ENCODE measurements around the gene RAE1.
"Not testable (repeated sequence)": the region's sequence is repeated elsewhere in the genome, so short reads cannot be mapped to it uniquely, and the experiment has no call there.

RAE1 gene

GRCh38 chr20:57414867-57415592 is 64.0 kb downstream of the RAE1 start:
- no peak for DNase-seq (ENCODE audit: low spot score)

- DNase-seq (ENCODE audit: low spot score) = no peak
Measured at GRCh38 chr20:57415771-57416170, 64.7 kb downstream of the RAE1 start.

GRCh38 chr20:57416296-57417022 is 65.4 kb downstream of the RAE1 start:
- no peak for DNase-seq (ENCODE audit: low spot score)

DNA sequence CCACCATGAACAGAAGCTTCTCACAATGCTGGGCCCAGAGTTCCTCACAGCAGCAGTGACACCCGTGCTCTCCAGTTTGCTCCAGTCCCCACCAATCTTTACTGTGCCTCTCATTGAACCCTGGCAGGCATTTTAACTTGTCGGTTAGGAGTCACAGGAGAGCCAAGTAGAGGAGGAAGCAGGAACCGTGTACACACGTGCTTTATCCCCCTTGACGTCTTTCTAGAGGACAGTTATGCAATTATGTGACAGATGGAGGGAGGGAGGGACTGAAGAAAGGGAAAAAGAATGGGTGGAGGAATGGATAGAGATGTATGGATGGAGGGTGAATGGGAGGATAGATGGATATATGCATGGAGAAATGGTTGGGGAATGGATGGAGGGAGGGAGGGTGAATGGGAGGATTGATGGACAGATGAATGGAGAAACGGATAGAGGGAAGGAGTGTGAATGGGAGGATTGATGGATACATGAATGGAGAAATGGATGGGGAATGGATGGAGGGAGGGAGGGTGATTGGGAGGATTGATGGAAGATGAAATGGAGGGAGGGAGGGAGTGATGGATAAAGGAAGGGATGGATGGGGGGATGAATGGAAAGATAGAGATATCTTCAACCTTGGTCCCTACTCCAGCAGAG is 66.1 kb downstream of the RAE1 start:
- no peak for DNase-seq (ENCODE audit: low spot score)

DNA sequence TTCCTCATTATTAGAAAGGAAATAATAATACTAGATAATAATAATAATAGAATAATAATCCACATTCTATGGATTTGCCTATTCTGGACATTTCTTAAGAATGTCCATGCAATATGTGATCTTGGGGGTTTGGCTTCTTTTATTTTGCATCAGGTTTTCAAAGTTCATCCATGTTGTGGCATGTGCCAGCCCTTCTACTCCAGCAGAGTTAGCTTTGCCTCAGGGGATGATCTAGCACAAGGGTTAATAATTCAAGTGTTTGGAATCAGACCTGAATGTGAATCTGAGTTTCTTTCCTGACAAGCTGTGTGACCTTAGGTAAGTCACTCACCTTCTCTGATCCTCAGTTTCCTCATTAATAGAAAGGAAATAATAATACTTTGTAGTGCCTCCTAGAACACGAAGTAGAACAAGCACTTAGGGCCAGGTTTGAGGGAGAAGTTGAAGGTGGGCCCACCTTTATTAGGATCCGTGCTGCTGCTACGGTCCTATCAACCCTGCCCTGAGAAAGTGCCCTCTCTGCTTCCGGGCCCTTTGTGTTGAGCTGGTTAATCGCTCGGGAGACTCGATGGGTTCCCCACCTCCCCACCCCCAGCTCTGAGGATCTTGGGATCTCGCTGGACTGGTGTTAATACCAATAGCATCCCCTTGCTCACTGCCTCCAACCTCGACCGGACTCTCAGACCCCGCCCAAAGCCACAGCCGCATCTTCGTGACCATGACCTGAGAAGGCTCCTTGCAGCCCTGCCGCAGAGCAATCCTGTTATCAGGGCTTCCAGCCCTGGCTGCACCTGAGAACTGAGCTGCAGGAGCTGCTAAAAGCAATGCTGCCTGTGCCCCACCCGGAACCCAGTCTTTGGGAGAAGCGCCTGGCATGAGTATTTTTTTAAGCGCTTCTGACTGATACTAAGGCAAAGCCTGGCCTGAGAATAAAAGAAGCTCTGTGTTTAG is 67.0 kb downstream of the RAE1 start:
- DNase-seq (ENCODE audit: low spot score) = no peak

- not testable (repeated sequence) for DNase-seq (ENCODE audit: low spot score)
Measured at GRCh38 chr20:57419479-57419878, 68.4 kb downstream of the RAE1 start.

- no peak for DNase-seq (ENCODE audit: low spot score)
Measured at GRCh38 chr20:57420571-57421252, 69.7 kb downstream of the RAE1 start.

- no peak for DNase-seq (ENCODE audit: low spot score)
Measured at GRCh38 chr20:57421253-57422220, 70.5 kb downstream of the RAE1 start.

DNA sequence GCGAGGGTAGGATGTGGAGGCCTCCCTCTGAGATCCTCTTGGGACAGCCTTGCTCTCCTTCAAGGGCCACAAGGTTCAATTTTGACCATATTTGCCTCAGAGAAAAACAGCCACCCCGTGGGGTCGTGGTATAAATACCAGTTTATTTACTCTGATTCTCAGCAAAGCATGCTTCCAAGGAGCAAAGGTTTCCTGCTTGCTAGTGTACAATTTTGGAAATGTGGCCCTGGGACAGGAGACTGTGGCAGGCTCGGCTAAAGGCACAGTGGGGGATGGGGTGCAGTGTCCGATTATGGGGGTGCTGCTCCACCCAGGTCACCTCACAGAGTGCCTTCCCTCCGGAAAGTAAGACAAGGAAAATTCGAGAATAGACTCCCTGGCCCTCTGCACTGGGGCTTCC is 71.2 kb downstream of the RAE1 start:
- DNase-seq (ENCODE audit: low spot score) = no peak

- DNase-seq (ENCODE audit: low spot score) = peak; percentile 75
Measured at GRCh38 chr20:57425150-57426013, 74.3 kb downstream of the RAE1 start.

DNA sequence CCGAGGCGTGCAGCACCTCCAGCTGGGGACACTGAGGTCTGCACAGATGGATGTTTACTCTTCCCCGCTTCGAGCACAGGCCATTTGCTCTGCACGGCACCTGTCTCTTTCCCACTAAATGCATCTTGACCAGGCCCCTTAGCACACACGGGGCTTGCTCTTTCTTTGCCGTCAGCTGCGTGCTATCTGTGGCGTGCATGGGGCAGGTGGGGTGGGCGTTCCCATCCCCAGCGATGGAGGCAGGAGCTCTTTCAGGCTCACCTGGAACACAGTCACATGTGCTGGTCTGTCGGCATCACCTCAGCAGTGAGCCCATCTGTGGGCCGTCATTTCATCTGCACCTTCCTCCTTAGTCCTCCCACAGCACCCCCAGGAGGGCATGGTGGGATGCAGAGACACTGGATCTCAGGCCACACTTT is 75.2 kb downstream of the RAE1 start:
- no peak for DNase-seq (ENCODE audit: low spot score)

- no peak for DNase-seq (ENCODE audit: low spot score)
Measured at GRCh38 chr20:57426831-57427230, 75.8 kb downstream of the RAE1 start.

GRCh38 chr20:57428324-57429158 is 77.5 kb downstream of the RAE1 start:
- no peak for DNase-seq (ENCODE audit: low spot score)

Measured in NAMALWA (cell line).